ENCODE measurements around the gene TAB2. TPM values are rescaled to one million over a fixed set of nuclear protein-coding genes. Genes with fewer than 3 reads are reported as not detected.
"Not testable (repeated sequence)": the region's sequence is repeated elsewhere in the genome, so short reads cannot be mapped to it uniquely, and the experiment has no call there.

Gene TAB2
- polyA plus RNA-seq, 1 donor from 2014 or later, result 8.1 TPM

GRCh38 chr6:149334682-149335160 lies 17.2 kb downstream of the TAB2 start:
- Mint-ChIP-seq H3K27me3 (no peaks in the 10 kb centered on the region), H3K27ac (peak overlapping the region in 1 of 3 donors; percentile 51), H3K36me3 (peaks cover 3% of the 10 kb centered on the region), H3K4me1 (peaks cover 62 to 81% (median 73%) of the 10 kb centered on the region in 3 donors), H3K9me3 (no peaks in the 10 kb centered on the region), H3K4me3 (peak overlapping the region in 1 of 4 donors; percentile 19)

DNA sequence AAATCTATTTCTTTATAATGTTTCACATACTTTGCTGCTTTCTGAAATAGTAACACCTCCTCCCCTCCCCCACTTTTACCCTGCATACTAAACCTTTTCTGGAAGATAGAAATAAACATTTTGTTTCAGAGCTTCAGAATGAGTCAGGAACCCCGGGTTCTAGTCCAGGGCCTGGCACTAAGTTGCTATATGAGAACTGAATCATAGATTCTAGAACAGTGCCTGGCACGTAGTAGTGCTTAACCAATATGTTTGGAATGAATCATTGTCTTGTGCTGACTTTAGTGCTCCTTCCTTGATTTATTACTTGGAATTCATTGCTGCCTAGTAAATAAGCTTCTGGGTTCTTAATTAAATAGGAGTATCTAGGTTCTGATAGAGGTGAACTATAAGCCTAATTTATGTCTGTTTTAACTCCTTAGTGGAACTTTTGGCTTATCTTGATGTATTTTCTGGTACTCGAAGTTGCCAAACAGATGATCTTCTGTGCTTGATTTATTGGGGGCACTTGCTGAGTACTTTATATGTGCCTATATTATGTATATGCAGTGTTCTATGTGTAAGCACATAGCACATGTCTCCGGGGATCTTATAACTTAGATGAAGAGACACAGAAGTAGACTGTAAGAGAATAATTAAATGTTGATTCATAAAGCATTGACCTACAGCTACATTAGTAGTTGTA lies 18.6 kb downstream of the TAB2 start:
- Mint-ChIP-seq H3K4me3 (peak overlapping the region in 3 of 4 donors; percentile 10 to 41 (median 29)), H3K4me1 (peaks cover 60 to 81% (median 71%) of the 10 kb centered on the region in 3 donors), H3K9me3 (no peaks in the 10 kb centered on the region), H3K36me3 (peaks cover 3% of the 10 kb centered on the region), H3K27ac (peak overlapping the region in 2 of 3 donors; percentile 2 to 32), H3K27me3 (no peaks in the 10 kb centered on the region)

GRCh38 chr6:149336609-149336928 lies 19.1 kb downstream of the TAB2 start:
- H3K36me3 Mint-ChIP-seq, result peaks cover 3% of the 10 kb centered on the region
- H3K4me1 Mint-ChIP-seq, result peaks cover 60 to 81% (median 72%) of the 10 kb centered on the region in 3 donors
- H3K4me3 Mint-ChIP-seq, result peak overlapping the region in 2 of 4 donors; percentile 29 to 41
- H3K27me3 Mint-ChIP-seq, result no peaks in the 10 kb centered on the region
- no peaks in the 10 kb centered on the region for H3K9me3 Mint-ChIP-seq
- H3K27ac Mint-ChIP-seq, result peak overlapping the region in 2 of 3 donors; percentile 2 to 32

DNA sequence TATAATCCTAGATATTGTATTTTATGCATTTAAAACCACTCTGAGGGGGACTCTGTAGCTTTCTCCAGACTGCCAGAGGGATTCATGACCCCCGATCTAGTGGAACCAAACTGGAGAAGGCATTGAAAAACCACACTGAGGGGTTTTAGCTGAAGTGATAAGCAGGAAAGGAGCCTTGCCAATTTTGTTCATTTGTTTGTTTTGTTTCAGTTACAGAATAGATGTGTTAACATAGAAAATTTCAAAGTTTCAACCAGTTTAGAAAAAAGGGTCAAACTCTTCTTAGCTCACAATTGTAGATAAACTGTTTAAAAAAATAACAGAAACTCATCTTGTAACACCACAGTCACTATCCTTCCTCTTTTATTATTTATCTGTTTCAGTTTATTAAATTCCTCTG lies 19.8 kb downstream of the TAB2 start:
- no peaks in the 10 kb centered on the region for H3K27me3 Mint-ChIP-seq
- H3K4me3 Mint-ChIP-seq, result peak overlapping the region in 2 of 4 donors; percentile 6 to 56
- H3K9me3 Mint-ChIP-seq, result no peaks in the 10 kb centered on the region
- peaks cover 3% of the 10 kb centered on the region for H3K36me3 Mint-ChIP-seq
- H3K4me1 Mint-ChIP-seq, result peaks cover 58 to 81% (median 73%) of the 10 kb centered on the region in 3 donors
- H3K27ac Mint-ChIP-seq, result peak overlapping the region in 2 of 3 donors; percentile 11 to 47

DNA sequence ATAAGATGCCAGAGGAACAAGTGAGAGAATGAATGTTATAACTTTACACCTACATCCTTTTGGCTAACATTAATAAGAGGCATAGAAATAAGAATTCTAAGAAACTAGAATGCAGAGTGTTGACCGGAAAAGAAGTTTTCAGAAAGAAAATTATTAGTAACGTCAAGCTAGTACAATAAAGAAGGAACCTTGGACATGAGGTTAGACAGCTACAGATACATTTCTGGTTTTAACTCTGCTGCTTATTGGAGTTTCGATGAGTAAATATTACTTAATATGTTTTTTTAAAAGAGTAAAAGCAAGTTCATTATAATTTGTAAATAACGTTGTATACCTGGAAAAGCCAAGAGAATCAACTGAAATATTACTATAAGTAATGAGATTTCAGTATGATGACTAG lies 22.7 kb downstream of the TAB2 start:
- H3K27ac Mint-ChIP-seq, result no peak overlapping the region
- H3K4me3 Mint-ChIP-seq, result no peak overlapping the region

GRCh38 chr6:149342525-149342924 lies 25.0 kb downstream of the TAB2 start:
- Mint-ChIP-seq H3K4me3 (peak overlapping the region in 1 of 4 donors; percentile 79), H3K27ac (peak overlapping the region; percentile 3 to 63 (median 32)), H3K36me3 (peaks cover 5% of the 10 kb centered on the region), H3K9me3 (no peaks in the 10 kb centered on the region), H3K4me1 (peaks cover 40 to 55% (median 53%) of the 10 kb centered on the region in 3 donors), H3K27me3 (no peaks in the 10 kb centered on the region)

More for the DNA sequence above, 22.7 kb downstream of the TAB2 start:
- Mint-ChIP-seq H3K9me3 (no peaks in the 10 kb centered on the region), H3K36me3 (peaks cover 5% of the 10 kb centered on the region), H3K27me3 (no peaks in the 10 kb centered on the region), H3K4me1 (peaks cover 52 to 70% (median 67%) of the 10 kb centered on the region in 3 donors)

DNA sequence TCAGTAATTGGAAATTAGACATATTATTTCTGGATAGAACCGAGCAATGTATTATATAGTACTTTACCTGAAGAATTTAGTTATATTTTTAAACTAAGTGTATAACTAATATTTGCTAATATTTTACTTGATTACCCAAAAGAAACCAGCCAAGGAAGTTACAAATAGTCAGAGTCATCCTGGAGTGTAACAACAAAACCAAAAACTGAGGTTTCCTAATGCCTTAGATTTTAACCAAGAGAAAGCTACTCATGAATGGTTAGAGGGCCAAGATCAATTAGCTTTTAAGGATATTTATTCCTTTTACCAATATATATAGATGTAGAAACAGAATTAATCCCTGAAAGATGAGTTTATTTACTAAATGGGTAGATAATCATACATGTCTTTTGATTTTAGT lies 26.0 kb downstream of the TAB2 start:
- H3K4me3 Mint-ChIP-seq, result no peak overlapping the region
- no peak overlapping the region for H3K27ac Mint-ChIP-seq
- H3K27me3 Mint-ChIP-seq, result no peaks in the 10 kb centered on the region
- H3K36me3 Mint-ChIP-seq, result peaks cover 5% of the 10 kb centered on the region
- peaks cover 38 to 46% (median 45%) of the 10 kb centered on the region in 3 donors for H3K4me1 Mint-ChIP-seq
- H3K9me3 Mint-ChIP-seq, result no peaks in the 10 kb centered on the region

- Mint-ChIP-seq H3K27me3 (no peaks in the 10 kb centered on the region), H3K4me3 (no peak overlapping the region), H3K36me3 (peaks cover 2% of the 10 kb centered on the region), H3K9me3 (no peaks in the 10 kb centered on the region), H3K4me1 (peaks cover 33 to 41% (median 37%) of the 10 kb centered on the region in 3 donors), H3K27ac (peak overlapping the region in 1 of 3 donors; percentile 93)
Measured at GRCh38 chr6:149346078-149346477, 28.6 kb downstream of the TAB2 start.

- Mint-ChIP-seq H3K36me3 (peaks cover 2% of the 10 kb centered on the region), H3K27me3 (no peaks in the 10 kb centered on the region), H3K9me3 (no peaks in the 10 kb centered on the region), H3K27ac (no peak overlapping the region), H3K4me1 (peaks cover 25 to 35% (median 31%) of the 10 kb centered on the region in 3 donors), H3K4me3 (no peak overlapping the region)
Measured at GRCh38 chr6:149347067-149347466, 29.6 kb downstream of the TAB2 start.

GRCh38 chr6:149349279-149349678 lies 31.8 kb downstream of the TAB2 start:
- H3K27me3 Mint-ChIP-seq, H3K4me3 Mint-ChIP-seq, H3K36me3 Mint-ChIP-seq, H3K9me3 Mint-ChIP-seq: not testable (repeated sequence)
- Mint-ChIP-seq H3K4me1 (peaks cover 18 to 36% (median 25%) of the 10 kb centered on the region in 3 donors), H3K27ac (peak overlapping the region in 1 of 3 donors; percentile 10)

DNA sequence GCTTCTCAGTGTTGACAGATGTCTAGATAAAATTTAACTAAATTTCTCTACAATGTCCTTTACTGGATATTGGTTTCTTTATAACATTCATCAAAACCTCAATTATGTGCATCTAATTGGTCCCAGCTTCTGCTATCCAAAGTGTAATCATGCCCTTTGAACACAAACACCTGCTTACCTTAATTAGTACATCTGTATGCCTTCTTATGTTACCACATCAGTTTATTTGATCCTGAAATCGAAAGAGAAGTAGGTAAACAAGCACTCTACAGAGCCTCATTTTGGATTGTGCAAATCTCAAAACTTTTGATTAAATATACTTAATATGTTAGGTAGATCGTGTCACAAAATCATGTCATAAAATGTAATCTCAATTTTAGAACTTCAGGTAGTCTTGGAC lies 36.5 kb downstream of the TAB2 start:
- Mint-ChIP-seq H3K9me3 (no peaks in the 10 kb centered on the region), H3K27me3 (no peaks in the 10 kb centered on the region), H3K4me1 (peaks cover 18 to 48% (median 32%) of the 10 kb centered on the region in 3 donors)

GRCh38 chr6:149356081-149356750 lies 38.7 kb downstream of the TAB2 start:
- Mint-ChIP-seq H3K36me3 (peaks cover 17% of the 10 kb centered on the region), H3K27ac (no peak overlapping the region), H3K27me3 (no peaks in the 10 kb centered on the region), H3K4me1 (peaks cover 27 to 44% (median 30%) of the 10 kb centered on the region in 3 donors), H3K9me3 (no peaks in the 10 kb centered on the region), H3K4me3 (no peak overlapping the region)

More for the DNA sequence above, 36.5 kb downstream of the TAB2 start:
- H3K4me3 Mint-ChIP-seq, result no peak overlapping the region
- H3K27ac Mint-ChIP-seq, result no peak overlapping the region
- peaks cover 3% of the 10 kb centered on the region for H3K36me3 Mint-ChIP-seq

- H3K36me3 Mint-ChIP-seq, result peaks cover 20% of the 10 kb centered on the region
Measured at GRCh38 chr6:149357726-149358538, 40.4 kb downstream of the TAB2 start.

DNA sequence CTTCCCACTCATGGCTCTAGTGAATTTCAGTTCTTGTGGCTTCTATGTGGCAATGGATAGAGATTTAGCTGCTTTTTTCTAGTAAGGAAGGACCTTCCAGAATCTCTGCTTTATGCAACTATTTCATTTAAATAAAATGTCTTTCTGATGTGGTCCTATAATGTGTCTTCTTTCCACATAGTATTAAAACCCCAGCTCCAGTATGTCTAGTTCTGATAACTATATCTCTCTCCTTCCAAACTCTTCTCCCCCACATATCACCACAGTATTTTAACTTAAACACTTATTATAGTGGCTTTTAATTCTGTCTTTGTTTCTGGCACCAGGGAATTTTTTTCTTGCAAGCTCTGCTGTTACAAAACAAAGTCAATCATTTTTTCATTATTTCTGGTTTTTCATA lies 41.9 kb downstream of the TAB2 start:
- Mint-ChIP-seq H3K4me1 (peaks cover 34 to 48% (median 36%) of the 10 kb centered on the region in 3 donors), H3K9me3 (no peaks in the 10 kb centered on the region), H3K27ac (peak overlapping the region in 2 of 3 donors; percentile 27 to 71), H3K4me3 (peak overlapping the region in 1 of 4 donors; percentile 22), H3K27me3 (no peaks in the 10 kb centered on the region), H3K36me3 (peaks cover 21% of the 10 kb centered on the region)

More at GRCh38 chr6:149357726-149358538, 40.4 kb downstream of the TAB2 start:
- peaks cover 29 to 45% (median 33%) of the 10 kb centered on the region in 3 donors for H3K4me1 Mint-ChIP-seq
- H3K27me3 Mint-ChIP-seq, result no peaks in the 10 kb centered on the region
- H3K27ac Mint-ChIP-seq, result peak overlapping the region in 1 of 3 donors; percentile 39
- H3K4me3 Mint-ChIP-seq, result no peak overlapping the region
- no peaks in the 10 kb centered on the region for H3K9me3 Mint-ChIP-seq

DNA sequence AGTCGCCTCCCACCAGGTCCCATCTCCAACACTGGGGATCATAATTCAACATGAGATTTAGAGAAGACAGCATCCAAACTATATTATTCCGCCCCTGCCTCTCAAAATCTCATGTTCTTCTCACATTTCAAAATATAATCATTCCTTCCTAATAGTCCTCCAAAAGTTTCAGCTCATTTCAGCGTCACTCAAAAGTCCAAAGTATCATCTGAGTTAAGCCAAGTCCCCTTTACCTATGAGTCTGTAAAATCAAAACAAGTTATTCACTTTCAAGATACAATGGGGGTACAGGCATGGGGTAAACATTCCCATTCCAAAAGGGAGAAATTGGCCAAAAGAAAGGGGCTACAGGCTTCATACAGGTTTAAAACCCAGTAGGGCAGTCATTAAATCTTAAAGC lies 43.0 kb downstream of the TAB2 start:
- Mint-ChIP-seq H3K9me3 (no peaks in the 10 kb centered on the region), H3K4me3 (no peak overlapping the region), H3K27ac (no peak overlapping the region), H3K36me3 (peaks cover 21% of the 10 kb centered on the region), H3K4me1 (peaks cover 42 to 51% (median 43%) of the 10 kb centered on the region in 3 donors), H3K27me3 (no peaks in the 10 kb centered on the region)
